Measurements from ENCODE around the gene ACADVL. TPM values are rescaled to one million over a fixed set of nuclear protein-coding genes. Genes with fewer than 3 reads are reported as not detected.

ACADVL gene
- total RNA-seq, 2 experiments from 2014 or later, result 245 to 256 TPM

GRCh38 chr17:7233701-7234082 is 14.0 kb downstream of the ACADVL start:
- Mint-ChIP-seq H3K36me3 (peaks cover 39% of the 10 kb centered on the region), H3K9me3 (no peaks in the 10 kb centered on the region)

GRCh38 chr17:7234083-7234951 is 14.6 kb downstream of the ACADVL start, which contains the start of gene DVL2:
Gene DVL2 (minus strand): TSS chr17:7234517. CDS start chr17:7234262, 255 bp downstream.
- Mint-ChIP-seq H3K27ac (peak within 1 kb of the TSS; percentile 96), H3K36me3 (peaks cover 35% of the 10 kb centered on the region), H3K4me3 (peak within 1 kb of the TSS; percentile 99), H3K9me3 (no peaks in the 10 kb centered on the region), H3K4me1 (peaks cover 45% of the 10 kb centered on the region), H3K27me3 (no peaks in the 10 kb centered on the region)
- peak; percentile 95 for DNase-seq

More at GRCh38 chr17:7233701-7234082, 14.0 kb downstream of the ACADVL start:
- peak overlapping the region; percentile 99 for H3K4me3 Mint-ChIP-seq
- H3K4me1 Mint-ChIP-seq, result peaks cover 46% of the 10 kb centered on the region
- no peaks in the 10 kb centered on the region for H3K27me3 Mint-ChIP-seq
- no peak for DNase-seq
- H3K27ac Mint-ChIP-seq, result peak overlapping the region; percentile 96

GRCh38 chr17:7235693-7236665 is 16.2 kb downstream of the ACADVL start:
- H3K36me3 Mint-ChIP-seq, result peaks cover 35% of the 10 kb centered on the region
- peak overlapping the region; percentile 65 for H3K27ac Mint-ChIP-seq

GRCh38 chr17:7236808-7237207 is 17.1 kb downstream of the ACADVL start:
- Mint-ChIP-seq H3K9me3 (no peaks in the 10 kb centered on the region), H3K4me1 (peaks cover 61% of the 10 kb centered on the region), H3K27ac (peak overlapping the region; percentile 97), H3K27me3 (no peaks in the 10 kb centered on the region), H3K4me3 (peak overlapping the region; percentile 98), H3K36me3 (peaks cover 35% of the 10 kb centered on the region)
- DNase-seq, result no peak

More at GRCh38 chr17:7235693-7236665, 16.2 kb downstream of the ACADVL start:
- Mint-ChIP-seq H3K27me3 (no peaks in the 10 kb centered on the region), H3K4me3 (peak overlapping the region; percentile 99), H3K9me3 (no peaks in the 10 kb centered on the region), H3K4me1 (peaks cover 54% of the 10 kb centered on the region)
- no peak for DNase-seq

- Mint-ChIP-seq H3K4me1 (peaks cover 58% of the 10 kb centered on the region), H3K27ac (peak overlapping the region; percentile 97), H3K36me3 (peaks cover 39% of the 10 kb centered on the region), H3K27me3 (no peaks in the 10 kb centered on the region), H3K4me3 (peak overlapping the region; percentile 98), H3K9me3 (no peaks in the 10 kb centered on the region)
- no peak for DNase-seq
Observed at GRCh38 chr17:7237266-7237760, 17.6 kb downstream of the ACADVL start.

- peak; percentile 84 for DNase-seq
- H3K9me3 Mint-ChIP-seq, result no peaks in the 10 kb centered on the region
- H3K27me3 Mint-ChIP-seq, result peaks cover 3% of the 10 kb centered on the region
- H3K4me3 Mint-ChIP-seq, result peak overlapping the region; percentile 98
- peaks cover 39% of the 10 kb centered on the region for H3K36me3 Mint-ChIP-seq
- peaks cover 58% of the 10 kb centered on the region for H3K4me1 Mint-ChIP-seq
- H3K27ac Mint-ChIP-seq, result peak overlapping the region; percentile 97
Observed at GRCh38 chr17:7237761-7238419, 18.2 kb downstream of the ACADVL start.

GRCh38 chr17:7238420-7239090 is 18.8 kb downstream of the ACADVL start:
- H3K27ac Mint-ChIP-seq, result peak overlapping the region; percentile 97
- peak overlapping the region; percentile 98 for H3K4me3 Mint-ChIP-seq
- H3K36me3 Mint-ChIP-seq, result peaks cover 37% of the 10 kb centered on the region
- peak; percentile 28 for DNase-seq
- H3K9me3 Mint-ChIP-seq, result no peaks in the 10 kb centered on the region
- peaks cover 59% of the 10 kb centered on the region for H3K4me1 Mint-ChIP-seq
- H3K27me3 Mint-ChIP-seq, result peaks cover 3% of the 10 kb centered on the region

- Mint-ChIP-seq H3K4me1 (peaks cover 59% of the 10 kb centered on the region), H3K9me3 (no peaks in the 10 kb centered on the region), H3K36me3 (peaks cover 35% of the 10 kb centered on the region), H3K4me3 (peak within 1 kb of the TSS; percentile 98), H3K27ac (peak within 1 kb of the TSS; percentile 98), H3K27me3 (peaks cover 3% of the 10 kb centered on the region)
- peak; percentile 97 for DNase-seq
Observed at GRCh38 chr17:7239091-7240027, 19.6 kb downstream of the ACADVL start, which contains the start of gene PHF23. Gene PHF23 (minus strand): TSS chr17:7239457. CDS start chr17:7239279, 178 bp downstream.

- peak overlapping the region; percentile 98 for H3K27ac Mint-ChIP-seq
- peaks cover 52% of the 10 kb centered on the region for H3K4me1 Mint-ChIP-seq
- H3K36me3 Mint-ChIP-seq, result peaks cover 32% of the 10 kb centered on the region
Observed at GRCh38 chr17:7240375-7240774, 20.6 kb downstream of the ACADVL start.

GRCh38 chr17:7241090-7241733 is 21.5 kb downstream of the ACADVL start:
- H3K36me3 Mint-ChIP-seq, result peaks cover 30% of the 10 kb centered on the region
- peaks cover 43% of the 10 kb centered on the region for H3K4me1 Mint-ChIP-seq
- no peaks in the 10 kb centered on the region for H3K9me3 Mint-ChIP-seq

More at GRCh38 chr17:7240375-7240774, 20.6 kb downstream of the ACADVL start:
- no peak for DNase-seq
- Mint-ChIP-seq H3K9me3 (no peaks in the 10 kb centered on the region), H3K27me3 (peaks cover 3% of the 10 kb centered on the region), H3K4me3 (peak overlapping the region; percentile 98)

GRCh38 chr17:7241783-7242716 is 22.3 kb downstream of the ACADVL start, which contains the start of gene GABARAP:
Gene GABARAP (minus strand): TSS chr17:7242449. CDS start chr17:7242330, 119 bp downstream.
- Mint-ChIP-seq H3K4me3 (peak within 1 kb of the TSS; percentile 99), H3K27me3 (peaks cover 3% of the 10 kb centered on the region), H3K4me1 (peaks cover 43% of the 10 kb centered on the region), H3K9me3 (no peaks in the 10 kb centered on the region), H3K27ac (peak within 1 kb of the TSS; percentile 98), H3K36me3 (peaks cover 28% of the 10 kb centered on the region)
- DNase-seq, result peak; percentile 86

More at GRCh38 chr17:7241090-7241733, 21.5 kb downstream of the ACADVL start:
- peaks cover 3% of the 10 kb centered on the region for H3K27me3 Mint-ChIP-seq
- H3K27ac Mint-ChIP-seq, result peak overlapping the region; percentile 98
- peak overlapping the region; percentile 99 for H3K4me3 Mint-ChIP-seq
- DNase-seq, result no peak

Data from activated naive CD8-positive, alpha-beta T cell treated with anti-CD3 and anti-CD28 coated beads for 36 hours (primary cell).